Measurements from ENCODE around the gene FAM174C.

The FAM174C gene

DNA sequence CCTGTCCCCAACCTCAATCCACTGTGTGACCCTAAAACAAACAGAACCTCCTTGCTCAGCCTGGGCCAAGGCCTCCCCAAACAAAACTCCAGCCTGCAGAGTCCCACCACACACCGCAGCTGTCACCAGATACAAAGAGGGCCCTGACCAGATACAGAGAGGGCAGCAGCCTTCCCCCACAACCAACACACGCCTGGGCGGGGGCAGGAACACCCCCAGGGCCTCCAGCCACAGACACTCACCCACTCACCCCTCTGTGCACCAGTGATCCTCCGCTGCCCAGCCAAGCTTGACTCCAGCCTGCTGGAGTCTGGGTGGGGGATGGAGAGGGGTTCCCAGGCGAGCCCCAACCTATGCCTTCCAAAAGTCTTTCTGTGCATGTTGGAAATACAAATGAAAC, 12.1 kb upstream of the FAM174C start:
- no peak for DNase-seq

GRCh38 chr19:1264801-1265614, 10.3 kb upstream of the FAM174C start:
- DNase-seq: no peak

GRCh38 chr19:1265615-1266128, 9.7 kb upstream of the FAM174C start:
- DNase-seq: no peak

DNA sequence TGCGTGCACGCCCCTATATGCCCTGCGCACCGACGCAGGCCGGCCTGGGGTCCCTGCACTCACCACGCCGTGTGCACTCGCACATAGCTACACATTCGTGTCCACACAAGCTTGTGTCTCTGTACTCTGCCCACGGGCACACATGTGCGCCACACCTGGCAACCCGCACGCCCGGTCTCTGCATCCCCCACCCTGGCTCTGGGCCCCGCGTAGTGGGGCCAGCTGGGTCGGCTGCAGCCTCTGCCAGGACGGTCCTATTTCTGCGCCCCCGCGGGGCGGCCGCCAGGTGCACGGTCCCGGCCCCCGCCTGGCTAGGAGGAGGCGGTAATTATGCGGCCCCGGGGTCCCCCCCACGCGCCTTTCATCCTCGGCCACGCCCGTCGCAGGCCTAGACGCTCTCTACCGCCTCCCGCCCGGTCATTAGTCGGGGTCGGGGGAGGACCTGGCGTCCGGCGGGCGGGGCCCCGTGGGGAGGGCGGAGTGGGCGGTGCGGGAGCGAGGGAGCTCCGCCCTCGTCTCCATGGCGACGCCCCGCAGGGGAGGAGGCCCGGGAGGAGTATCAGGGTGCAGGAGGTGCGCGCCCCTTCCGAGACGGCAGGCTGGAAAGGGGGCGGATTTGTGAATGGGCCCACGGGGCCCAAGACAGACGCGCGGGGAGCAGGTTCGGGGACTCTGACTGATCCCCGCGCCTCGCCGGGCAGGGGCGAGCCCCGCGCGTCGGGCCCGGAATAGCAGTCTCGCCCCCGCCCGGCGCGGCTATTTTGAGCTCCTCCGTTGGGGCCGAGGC, 9.0 kb upstream of the FAM174C start:
- no peak for DNase-seq

DNA sequence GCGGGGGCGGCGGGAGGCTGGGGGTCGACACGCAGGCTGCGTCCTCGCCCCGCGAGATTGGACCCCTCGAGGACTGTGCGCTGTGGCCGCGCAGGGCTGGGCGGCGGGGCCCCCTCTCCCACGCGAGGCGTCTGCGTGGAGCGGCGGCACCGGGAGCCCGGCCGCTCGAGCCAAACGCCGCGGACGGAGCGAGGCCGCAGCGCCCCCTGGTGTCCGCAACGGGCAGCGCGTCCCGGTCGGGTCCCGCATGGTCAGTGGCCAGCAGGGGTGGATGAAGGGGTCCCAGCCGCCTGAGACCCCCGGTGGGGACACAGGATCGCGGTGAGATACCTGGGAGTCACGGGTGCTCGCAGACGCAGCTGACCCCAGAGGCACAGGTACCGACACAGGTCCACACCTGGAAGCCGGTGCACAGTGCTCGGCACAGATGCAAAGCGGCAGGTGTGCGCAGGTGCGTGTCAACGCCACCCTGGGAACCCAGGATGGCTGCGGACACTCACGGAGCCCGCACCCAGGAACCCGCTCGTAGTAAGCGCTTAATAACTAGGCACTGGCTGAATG, 8.3 kb upstream of the FAM174C start:
- DNase-seq: no peak

DNA sequence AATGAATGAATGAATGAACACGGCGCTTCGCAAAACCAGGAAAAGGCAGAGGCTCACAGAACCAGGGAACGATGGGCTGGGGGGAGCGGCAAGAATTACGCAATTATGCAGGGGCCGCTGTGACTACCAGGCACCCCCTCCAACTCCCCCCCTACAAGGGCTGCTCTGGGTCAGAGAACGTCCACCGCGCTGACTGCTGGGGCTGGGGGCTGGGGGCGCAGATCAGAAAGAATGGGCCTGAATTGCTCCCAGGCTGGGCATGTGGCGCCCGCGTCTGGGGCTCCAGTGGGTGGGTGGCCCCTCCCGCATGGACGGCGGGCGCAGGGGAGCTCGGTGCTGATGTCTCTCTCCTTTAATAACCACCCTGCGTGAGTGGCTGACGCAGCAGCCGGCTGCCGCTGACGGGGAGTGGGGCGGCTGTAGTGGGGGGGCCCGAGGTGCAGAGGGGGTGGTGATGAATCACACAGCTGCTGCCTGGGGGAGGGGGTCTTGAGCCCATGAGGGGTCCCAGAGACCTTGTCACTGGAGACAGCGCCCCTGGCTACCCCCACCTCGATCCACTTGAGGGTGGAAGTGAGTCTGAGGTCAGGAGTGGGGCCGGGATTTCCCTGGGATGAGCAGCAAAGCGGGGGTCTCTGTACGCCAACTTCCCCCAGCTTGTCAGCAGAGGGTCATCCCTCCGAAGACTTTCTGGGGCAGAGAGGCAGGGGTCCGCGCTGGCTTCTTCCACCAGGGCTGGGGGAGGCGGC, 7.7 kb upstream of the FAM174C start:
- DNase-seq: no peak

DNA sequence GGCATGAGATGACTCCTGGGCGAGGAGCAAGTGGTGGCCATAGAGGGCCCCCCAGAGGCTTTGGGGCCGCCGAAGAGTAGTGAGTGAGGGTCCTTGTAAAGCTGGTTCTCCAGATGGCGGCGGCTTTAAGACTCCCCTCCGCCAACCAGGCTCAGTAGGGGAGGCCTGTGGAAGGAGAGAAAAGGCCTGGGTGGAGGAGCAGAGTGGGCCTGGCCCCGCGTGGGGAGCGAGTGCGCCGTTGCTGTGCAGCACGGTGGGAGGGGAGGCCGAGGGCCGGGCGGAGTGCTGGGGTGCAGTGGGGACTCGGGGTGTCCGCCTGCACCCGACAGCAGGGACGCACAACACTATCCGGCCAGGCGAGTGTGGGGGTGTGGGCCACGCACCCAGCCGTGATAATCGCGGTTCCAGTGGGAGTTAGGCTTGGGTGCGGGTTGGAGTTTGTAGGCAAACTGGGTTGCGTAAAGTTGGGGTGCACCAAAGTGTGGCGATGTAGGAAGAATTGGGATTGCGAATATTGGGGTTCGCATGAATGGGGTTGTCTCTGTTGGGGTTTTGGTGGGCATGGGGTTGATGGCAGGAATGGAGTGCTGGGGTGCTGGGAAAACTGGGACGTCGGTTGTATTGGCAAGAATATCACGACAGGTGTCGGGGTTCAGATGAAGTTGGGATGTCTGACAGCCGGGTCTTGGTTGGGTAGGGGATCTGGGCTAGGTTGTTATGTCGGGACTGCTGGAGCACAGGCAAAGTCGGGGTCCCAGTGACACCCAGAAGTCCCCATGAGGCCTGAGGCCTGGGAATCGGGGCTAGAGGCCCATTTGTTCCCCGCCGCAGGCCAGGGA, 6.9 kb upstream of the FAM174C start:
- DNase-seq: no peak

- peak; percentile 85 for DNase-seq
These were observed 6.3 kb upstream of the FAM174C start, which contains the start of gene CIRBP for GRCh38 chr19:1269065-1269477. Gene CIRBP, plus strand, starts transcription at chr19:1269332. Its CDS starts 1,602 bp downstream, at chr19:1270934.

DNA sequence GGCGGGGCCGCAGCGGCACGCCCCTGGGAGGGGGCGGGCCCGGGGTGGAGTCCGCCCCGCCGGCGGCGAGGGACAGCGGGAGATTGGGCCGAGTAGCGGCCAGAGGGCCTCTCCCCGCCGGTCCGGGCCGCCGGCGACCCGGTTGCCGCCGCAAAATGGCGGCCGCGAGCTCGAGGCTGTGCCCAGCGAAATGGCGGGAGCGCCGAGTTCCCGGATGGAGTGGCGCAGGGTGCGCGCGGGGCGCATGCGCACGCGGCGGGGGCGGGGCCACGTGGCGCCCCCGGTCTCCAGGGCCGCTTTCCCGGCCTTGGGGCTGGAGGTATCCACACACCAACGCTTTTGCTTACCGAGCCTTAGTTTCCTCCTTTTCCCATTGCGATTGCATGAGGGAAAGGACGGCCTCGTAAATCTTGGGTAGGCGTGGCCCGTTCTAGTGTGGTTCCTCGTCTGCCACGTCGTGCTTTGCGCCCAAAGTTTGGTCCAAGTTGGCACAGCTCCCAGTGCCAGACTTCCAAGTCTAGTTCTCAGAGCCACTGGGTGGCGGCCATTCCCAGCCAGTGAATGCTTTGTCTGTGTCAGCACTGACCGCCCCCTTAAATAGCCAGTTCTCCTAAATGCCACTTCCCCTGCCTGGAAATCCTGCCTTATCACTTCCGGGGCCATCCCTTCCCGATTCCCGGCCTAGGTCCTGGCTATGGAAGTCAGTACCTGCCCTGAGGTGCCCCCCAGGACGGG, 5.7 kb upstream of the FAM174C start:
- DNase-seq: no peak

DNA sequence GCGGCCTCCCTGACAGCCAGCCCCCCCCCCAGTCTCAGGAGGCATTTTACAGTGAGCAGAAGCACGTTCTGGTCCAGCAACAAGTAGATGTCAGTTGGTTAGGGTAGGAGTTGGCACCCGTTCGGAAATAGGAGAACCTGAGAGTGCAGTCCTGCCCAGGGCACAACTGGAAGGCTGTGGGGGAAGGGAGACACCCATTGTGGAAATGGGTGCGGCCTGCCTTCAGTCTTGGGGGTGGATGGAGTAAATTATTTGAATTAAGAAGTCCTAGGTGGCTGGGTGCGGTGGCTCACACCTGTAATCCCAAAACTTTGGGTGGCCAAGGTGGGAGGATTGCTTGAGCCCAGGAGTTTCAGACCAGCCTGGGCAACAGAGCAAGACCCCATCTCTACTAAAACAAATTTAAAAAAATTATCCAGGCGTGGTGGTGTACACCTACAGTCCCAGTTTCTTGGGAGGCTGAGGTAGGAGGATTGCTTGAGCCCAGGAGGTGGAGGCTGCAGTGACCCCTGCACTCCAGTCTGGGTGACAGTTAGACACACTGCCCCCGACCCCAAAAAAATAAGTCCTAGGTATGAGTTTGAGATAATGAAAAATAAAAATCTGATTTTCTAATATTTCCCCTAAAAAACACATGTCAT, 5.0 kb upstream of the FAM174C start:
- no peak for DNase-seq

- DNase-seq: no peak
These were observed 4.3 kb upstream of the FAM174C start for GRCh38 chr19:1270854-1271527.

- no peak for DNase-seq
These were observed 3.6 kb upstream of the FAM174C start for GRCh38 chr19:1271528-1272422.

DNA sequence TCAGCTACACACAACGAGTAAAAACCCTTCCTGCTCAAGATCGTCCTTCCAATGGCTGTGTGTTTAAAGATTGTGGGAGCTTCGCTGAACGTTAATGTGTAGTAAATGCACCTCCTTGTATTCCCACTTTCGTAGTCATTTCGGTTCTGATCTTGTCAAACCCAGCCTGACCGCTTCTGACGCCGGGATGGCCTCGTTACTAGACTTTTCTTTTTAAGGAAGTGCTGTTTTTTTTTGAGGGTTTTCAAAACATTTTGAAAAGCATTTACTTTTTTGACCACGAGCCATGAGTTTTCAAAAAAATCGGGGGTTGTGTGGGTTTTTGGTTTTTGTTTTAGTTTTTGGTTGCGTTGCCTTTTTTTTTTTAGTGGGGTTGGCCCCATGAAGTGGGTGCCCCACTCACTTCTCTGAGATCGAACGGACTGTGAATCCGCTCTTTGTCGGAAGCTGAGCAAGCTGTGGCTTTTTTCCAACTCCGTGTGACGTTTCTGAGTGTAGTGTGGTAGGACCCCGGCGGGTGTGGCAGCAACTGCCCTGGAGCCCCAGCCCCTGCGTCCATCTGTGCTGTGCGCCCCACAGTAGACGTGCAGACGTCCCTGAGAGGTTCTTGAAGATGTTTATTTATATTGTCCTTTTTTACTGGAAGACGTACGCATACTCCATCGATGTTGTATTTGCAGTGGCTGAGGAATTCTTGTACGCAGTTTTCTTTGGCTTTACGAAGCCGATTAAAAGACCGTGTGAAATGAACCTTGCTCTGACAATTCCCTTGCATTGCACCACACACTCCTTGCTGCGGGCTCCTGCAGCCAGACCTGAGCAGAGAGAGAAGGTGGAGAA, 2.7 kb upstream of the FAM174C start:
- DNase-seq: no peak

- no peak for DNase-seq
These were observed 1.9 kb upstream of the FAM174C start for GRCh38 chr19:1273263-1274041.

- DNase-seq: no peak
These were observed 1.1 kb upstream of the FAM174C start for GRCh38 chr19:1274081-1274851.

- no peak for DNase-seq
These were observed 474 bp upstream of the FAM174C start for GRCh38 chr19:1274852-1275259.
